ENCODE data around the gene PRL. TPM values are rescaled to one million over a fixed set of nuclear protein-coding genes. Genes with fewer than 3 reads are reported as not detected.

The PRL gene
- total and polyA plus RNA-seq, 2 of the 13 experiments (the other 11 are each of a cell fraction or from before 2014, with no cell fraction given), result not detected

- Histone ChIP-seq H3K9ac (ENCODE audit: insufficient read depth, low read depth, low read length) (no peak overlapping the region), H3K4me1 (ENCODE audit: insufficient read depth, low read length) (no peaks in the 10 kb centered on the region), H3K27ac (ENCODE audit: extremely low read length, insufficient read depth, low read length) (no peak overlapping the region), H3K9me3 (ENCODE audit: low read length) (peaks cover 91% of the 10 kb centered on the region), H4K20me1 (ENCODE audit: insufficient read depth, low read length) (no peaks in the 10 kb centered on the region), H3K27me3 (ENCODE audit: control insufficient read depth in 1 of 2, insufficient read depth in 2 of 2, low read length in 2 of 2) (no peaks in the 10 kb centered on the region), H3K4me3 (replicated peaks in 1 of 3; ENCODE audit: insufficient read depth in 1 of 3, low read depth in 2 of 3, low read length in 3 of 3) (no peak overlapping the region), H2AFZ (ENCODE audit: low read length) (no peak overlapping the region), H3K79me2 (ENCODE audit: insufficient read depth, low read length) (no peaks in the 10 kb centered on the region), H3K4me2 (ENCODE audit: low read depth, low read length) (no peak overlapping the region), H3K36me3 (replicated peaks in 1 of 2; ENCODE audit: control insufficient read depth in 1 of 2, insufficient read depth in 2 of 2, low read length in 2 of 2) (no peaks in the 10 kb centered on the region)
- DNase-seq (ENCODE audit: low spot score) (no peak), FAIRE-seq (no peak), ATAC-seq (no peak)
- no TSS peak for BruUV-seq (replicated peaks)
- 0% methylated on average over 1 of the region's 1 CpG for WGBS (ENCODE audit: low lambda C conversion rate)
- in situ Hi-C loops (cut with HindIII; ENCODE audit: extremely low pct_ligation_motif_present, low pct_unique_long_range_greater_than_20kb) (no loop called here), intact Hi-C loops (cut with micrococcal nuclease; ENCODE audit: unreplicated experiment) (no loop called here)
- CTCF ChIA-PET (ENCODE audit: low intra/inter-chr PET ratio, low total read pairs), result no interaction called here
- TF ChIP-seq CEBPB (IDR thresholded peaks at IDR 0.05; ENCODE audit: borderline replicate concordance, low read depth, low read length) (peak; percentile 27; the same call in 1 of the 2 replicates), FOXK1 (CRISPR knock-in tag; IDR thresholded peaks at IDR 0.05; ENCODE audit: borderline replicate concordance, low read depth) (no peak), HMGXB4 (CRISPR knock-in tag; IDR thresholded peaks at IDR 0.05; ENCODE audit: borderline replicate concordance in 1 of 2, low read depth in 1 of 2) (no peak)
- POLR2A ChIA-PET, result no interaction called here
These were observed 56.8 kb downstream of the PRL start for GRCh38 chr6:22240025-22240424.

GRCh38 chr6:22239261-22239921 lies 57.4 kb downstream of the PRL start:
- ChIA-PET CTCF (ENCODE audit: low intra/inter-chr PET ratio, low total read pairs) (no interaction called here), POLR2A (no interaction called here)
- FAIRE-seq, result no peak
- H2AFZ ChIP-seq (ENCODE audit: low read length), result no peak overlapping the region
- H3K79me2 ChIP-seq (ENCODE audit: insufficient read depth, low read length), result no peaks in the 10 kb centered on the region
- no peak overlapping the region for H3K9ac ChIP-seq (ENCODE audit: insufficient read depth, low read depth, low read length)
- no peaks in the 10 kb centered on the region for H3K27me3 ChIP-seq (ENCODE audit: control insufficient read depth in 1 of 2, insufficient read depth in 2 of 2, low read length in 2 of 2)
- intact Hi-C loops (cut with micrococcal nuclease; ENCODE audit: unreplicated experiment), result no loop called here
- no peaks in the 10 kb centered on the region for H3K4me1 ChIP-seq (ENCODE audit: insufficient read depth, low read length)
- in situ Hi-C loops (cut with HindIII; ENCODE audit: extremely low pct_ligation_motif_present, low pct_unique_long_range_greater_than_20kb), result no loop called here
- 14% methylated on average over 4 of the region's 4 CpGs for WGBS (ENCODE audit: low lambda C conversion rate)
- H3K4me3 ChIP-seq (replicated peaks in 1 of 3; ENCODE audit: insufficient read depth in 1 of 3, low read depth in 2 of 3, low read length in 3 of 3), result no peak overlapping the region
- H3K4me2 ChIP-seq (ENCODE audit: low read depth, low read length), result no peak overlapping the region
- ATAC-seq, result no peak
- H3K9me3 ChIP-seq (ENCODE audit: low read length), result peaks cover 91% of the 10 kb centered on the region
- no peak for TF ChIP-seq ZBTB42 (CRISPR knock-in tag; IDR thresholded peaks at IDR 0.05)
- no peak for TF ChIP-seq KAT2B (IDR thresholded peaks at IDR 0.05; ENCODE audit: borderline replicate concordance, low read depth, low read length)
- TF ChIP-seq FOXP1 (IDR thresholded peaks at IDR 0.05), result no peak
- no peak for TF ChIP-seq FOXP1 (CRISPR knock-in tag; IDR thresholded peaks at IDR 0.05)
- no peak for TF ChIP-seq NBN (conservative IDR thresholded peaks at IDR 0.05)
- TF ChIP-seq ZNF770 (CRISPR knock-in tag; IDR thresholded peaks at IDR 0.05), result no peak
- TF ChIP-seq ISX (CRISPR knock-in tag; conservative IDR thresholded peaks at IDR 0.05), result no peak
- no peak for TF ChIP-seq HOXA3 (CRISPR knock-in tag; IDR thresholded peaks at IDR 0.05)
- no peak for TF ChIP-seq ZBTB46 (CRISPR knock-in tag; IDR thresholded peaks at IDR 0.05; ENCODE audit: borderline replicate concordance)
- no peaks in the 10 kb centered on the region for H3K36me3 ChIP-seq (replicated peaks in 1 of 2; ENCODE audit: control insufficient read depth in 1 of 2, insufficient read depth in 2 of 2, low read length in 2 of 2)
- no TSS peak for BruUV-seq (replicated peaks)
- no peaks in the 10 kb centered on the region for H4K20me1 ChIP-seq (ENCODE audit: insufficient read depth, low read length)
- no peak for DNase-seq (ENCODE audit: low spot score)
- no peak overlapping the region for H3K27ac ChIP-seq (ENCODE audit: extremely low read length, insufficient read depth, low read length)

All from HepG2 (cell line).